ENCODE data around the gene CTSZ.

DNA sequence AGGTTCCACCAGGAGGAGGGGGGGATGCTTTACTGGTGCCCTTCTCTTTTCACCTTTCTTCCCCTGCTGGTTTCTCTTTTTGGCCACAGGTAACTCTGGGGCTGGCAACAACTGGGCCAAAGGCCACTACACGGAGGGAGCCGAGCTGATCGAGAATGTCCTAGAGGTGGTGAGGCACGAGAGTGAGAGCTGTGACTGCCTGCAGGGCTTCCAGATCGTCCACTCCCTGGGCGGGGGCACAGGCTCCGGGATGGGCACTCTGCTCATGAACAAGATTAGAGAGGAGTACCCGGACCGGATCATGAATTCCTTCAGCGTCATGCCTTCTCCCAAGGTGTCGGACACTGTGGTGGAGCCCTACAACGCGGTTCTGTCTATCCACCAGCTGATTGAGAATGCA lies 16.6 kb upstream of the CTSZ start:
- TF ChIP-seq, protein P1, sequence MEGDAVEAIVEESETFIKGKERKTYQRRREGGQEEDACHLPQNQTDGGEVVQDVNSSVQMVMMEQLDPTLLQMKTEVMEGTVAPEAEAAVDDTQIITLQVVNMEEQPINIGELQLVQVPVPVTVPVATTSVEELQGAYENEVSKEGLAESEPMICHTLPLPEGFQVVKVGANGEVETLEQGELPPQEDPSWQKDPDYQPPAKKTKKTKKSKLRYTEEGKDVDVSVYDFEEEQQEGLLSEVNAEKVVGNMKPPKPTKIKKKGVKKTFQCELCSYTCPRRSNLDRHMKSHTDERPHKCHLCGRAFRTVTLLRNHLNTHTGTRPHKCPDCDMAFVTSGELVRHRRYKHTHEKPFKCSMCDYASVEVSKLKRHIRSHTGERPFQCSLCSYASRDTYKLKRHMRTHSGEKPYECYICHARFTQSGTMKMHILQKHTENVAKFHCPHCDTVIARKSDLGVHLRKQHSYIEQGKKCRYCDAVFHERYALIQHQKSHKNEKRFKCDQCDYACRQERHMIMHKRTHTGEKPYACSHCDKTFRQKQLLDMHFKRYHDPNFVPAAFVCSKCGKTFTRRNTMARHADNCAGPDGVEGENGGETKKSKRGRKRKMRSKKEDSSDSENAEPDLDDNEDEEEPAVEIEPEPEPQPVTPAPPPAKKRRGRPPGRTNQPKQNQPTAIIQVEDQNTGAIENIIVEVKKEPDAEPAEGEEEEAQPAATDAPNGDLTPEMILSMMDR (IDR thresholded peaks at IDR 0.05): no peak
- no peak for TF ChIP-seq POLR2A (IDR thresholded peaks at IDR 0.05)
